Endodermal cell (in vitro differentiated cells): ENCODE measurements around the gene EPB41. TPM values are rescaled to one million over a fixed set of nuclear protein-coding genes. Genes with fewer than 3 reads are reported as not detected.

Experiments used
- DNase-seq: peaks from one replicate; pipeline ENCODE4 v3.0.0-alpha.2; 2017
- H3K27ac ChIP-seq: 2 replicates; pipeline ENCODE4 v1.5.1; 2013; ENCODE audit warnings: mild to moderate bottlenecking, low read depth, low read length, moderate library complexity
- H3K27me3 ChIP-seq: 2 replicates; pipeline ENCODE4 v1.6.1; 2013; ENCODE audit warnings: mild to moderate bottlenecking, low read length, moderate library complexity; ENCODE audit not compliant: insufficient read depth, control insufficient read depth, poor library complexity, severe bottlenecking
- H3K36me3 ChIP-seq: 2 replicates; pipeline ENCODE4 v1.7.0; 2013; ENCODE audit warnings: mild to moderate bottlenecking, low read length, moderate library complexity; ENCODE audit not compliant: control insufficient read depth, insufficient read depth
- H3K4me1 ChIP-seq: one replicate; pipeline ENCODE4 v1.7.0; 2013; ENCODE audit warnings: low read length; ENCODE audit not compliant: control insufficient read depth, insufficient read depth
- H3K4me3 ChIP-seq: 2 replicates; pipeline ENCODE4 v1.5.1; 2013; ENCODE audit warnings: mild to moderate bottlenecking, low read length, moderate library complexity
- H3K9ac ChIP-seq: 2 replicates; pipeline ENCODE4 v1.6.1; 2013; ENCODE audit warnings: mild to moderate bottlenecking, low read length, moderate library complexity; ENCODE audit not compliant: poor library complexity, severe bottlenecking; ENCODE audit errors: extremely low read depth
- H3K9me3 ChIP-seq: 2 replicates; pipeline ENCODE4 v1.6.1; 2013; ENCODE audit warnings: mild to moderate bottlenecking, low read length, moderate library complexity; ENCODE audit not compliant: control insufficient read depth
- H3K27ac Mint-ChIP-seq: 2 replicates; pipeline ENCODE4 v1.8.0; 2020; ENCODE audit warnings: mixed read lengths
- H3K27me3 Mint-ChIP-seq: 2 replicates; pipeline ENCODE4 v1.8.0; 2021; ENCODE audit warnings: mild to moderate bottlenecking, mixed read lengths; ENCODE audit not compliant: insufficient read depth
- H3K36me3 Mint-ChIP-seq: 2 replicates; pipeline ENCODE4 v1.8.0; 2020; ENCODE audit warnings: low read depth, mixed read lengths
- H3K4me1 Mint-ChIP-seq: 2 replicates; pipeline ENCODE4 v1.8.0; 2020; ENCODE audit warnings: mixed read lengths
- H3K4me3 Mint-ChIP-seq: 2 replicates; pipeline ENCODE4 v1.8.0; 2020; ENCODE audit warnings: mild to moderate bottlenecking, moderate library complexity, mixed read lengths
- H3K9me3 Mint-ChIP-seq: 2 replicates; pipeline ENCODE4 v1.8.0; 2020; ENCODE audit warnings: mild to moderate bottlenecking, mixed read lengths
- WGBS, 2 experiments: methylation state at CpG; one replicate each; pipeline versions ENCODE4 v1.1.5 to v1.1.7; 2013; ENCODE audit warnings: missing lambda C conversion rate in 2 of 2, mixed read lengths in 1 of 2; ENCODE audit not compliant: insufficient coverage in 1 of 2, insufficient read length in 1 of 2; 5-methylcytosine and 5-hydroxymethylcytosine counted together
- total RNA-seq, 2 donors: library from RNA; stranded (reverse); fragmentation: NEBNext Ultra II Directional in 1 of 2; extraction: Animal tissue kit (Norgen Biotek cat#: 25700) in 1 of 2; gene quantifications; 2 replicates in 1 of 2; 3 replicates in 1 of 2; pipeline ENCODE4 v1.2.1, GENCODE V29; 2021
- TF ChIP-seq, protein P1 (sequence below): fragments of 200-600 bp; sonication (generic); conservative IDR thresholded peaks from 2 replicates; pipeline ENCODE4 v1.5.0; 2021; ENCODE audit warnings: antibody characterized with exemption, mild to moderate bottlenecking

The EPB41 gene
- total RNA-seq, 2 donors from 2014 or later = 60.3 to 91.0 TPM

DNA sequence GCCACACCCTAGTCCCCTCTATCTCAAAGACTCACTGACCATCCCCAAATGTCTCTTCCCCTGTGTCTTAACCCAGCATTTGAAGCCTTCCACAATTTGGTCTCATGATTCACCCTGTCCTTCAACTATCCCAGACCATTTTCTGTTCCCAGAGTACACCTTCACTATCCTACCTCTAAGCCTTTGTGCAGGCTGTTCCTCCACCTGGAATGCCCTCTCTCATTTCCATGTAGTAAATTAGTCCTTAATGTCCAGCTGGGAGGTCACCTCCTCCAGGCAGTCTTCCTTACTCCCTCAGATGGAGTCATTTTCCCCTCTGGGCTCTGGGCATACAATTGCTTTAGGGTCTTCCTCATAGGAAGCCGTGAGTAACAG, 31.1 kb upstream of the EPB41 start:
- Mint-ChIP-seq H3K4me1 (peaks cover 29% of the 10 kb centered on the region), H3K4me3 (no peak overlapping the region), H3K36me3 (no peaks in the 10 kb centered on the region), H3K9me3 (no peaks in the 10 kb centered on the region), H3K27me3 (peaks cover 10% of the 10 kb centered on the region), H3K27ac (peak overlapping the region; percentile 67)
- Histone ChIP-seq H3K27ac (no peak overlapping the region), H3K27me3 (no peaks in the 10 kb centered on the region), H3K4me1 (peaks cover 11% of the 10 kb centered on the region), H3K36me3 (no peaks in the 10 kb centered on the region), H3K9ac (no peak overlapping the region), H3K9me3 (no peaks in the 10 kb centered on the region), H3K4me3 (no peak overlapping the region)
- WGBS, 2 experiments = 60% methylated on average over 1 of the region's 1 CpG; no CpG with 5 or more reads in 1 of the 2 experiments
- TF ChIP-seq, protein P1, sequence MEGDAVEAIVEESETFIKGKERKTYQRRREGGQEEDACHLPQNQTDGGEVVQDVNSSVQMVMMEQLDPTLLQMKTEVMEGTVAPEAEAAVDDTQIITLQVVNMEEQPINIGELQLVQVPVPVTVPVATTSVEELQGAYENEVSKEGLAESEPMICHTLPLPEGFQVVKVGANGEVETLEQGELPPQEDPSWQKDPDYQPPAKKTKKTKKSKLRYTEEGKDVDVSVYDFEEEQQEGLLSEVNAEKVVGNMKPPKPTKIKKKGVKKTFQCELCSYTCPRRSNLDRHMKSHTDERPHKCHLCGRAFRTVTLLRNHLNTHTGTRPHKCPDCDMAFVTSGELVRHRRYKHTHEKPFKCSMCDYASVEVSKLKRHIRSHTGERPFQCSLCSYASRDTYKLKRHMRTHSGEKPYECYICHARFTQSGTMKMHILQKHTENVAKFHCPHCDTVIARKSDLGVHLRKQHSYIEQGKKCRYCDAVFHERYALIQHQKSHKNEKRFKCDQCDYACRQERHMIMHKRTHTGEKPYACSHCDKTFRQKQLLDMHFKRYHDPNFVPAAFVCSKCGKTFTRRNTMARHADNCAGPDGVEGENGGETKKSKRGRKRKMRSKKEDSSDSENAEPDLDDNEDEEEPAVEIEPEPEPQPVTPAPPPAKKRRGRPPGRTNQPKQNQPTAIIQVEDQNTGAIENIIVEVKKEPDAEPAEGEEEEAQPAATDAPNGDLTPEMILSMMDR = no peak
- no peak for DNase-seq

DNA sequence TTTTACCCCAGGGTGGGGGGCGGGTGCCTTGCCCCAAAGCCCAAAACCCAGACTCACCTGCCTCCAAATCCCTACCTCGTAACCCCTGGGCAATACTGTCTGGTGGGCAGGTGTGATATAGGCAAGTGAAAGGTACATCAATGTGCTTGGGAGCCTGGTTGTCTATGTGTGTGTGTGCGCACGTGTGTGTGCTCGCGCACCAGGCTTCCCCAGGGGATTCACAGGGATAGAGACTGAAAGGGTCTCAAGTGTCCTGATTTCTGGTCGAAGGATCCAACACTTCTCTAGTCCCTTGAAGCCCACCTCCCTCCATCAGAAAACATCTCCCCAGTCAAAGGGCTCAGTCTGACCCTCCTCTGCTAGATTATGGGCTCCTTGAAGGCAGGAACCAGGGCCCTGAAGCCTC, 28.9 kb upstream of the EPB41 start:
- H3K4me1 Mint-ChIP-seq = peaks cover 31% of the 10 kb centered on the region
- no peak overlapping the region for H3K9ac ChIP-seq
- no peak overlapping the region for H3K27ac ChIP-seq

DNA sequence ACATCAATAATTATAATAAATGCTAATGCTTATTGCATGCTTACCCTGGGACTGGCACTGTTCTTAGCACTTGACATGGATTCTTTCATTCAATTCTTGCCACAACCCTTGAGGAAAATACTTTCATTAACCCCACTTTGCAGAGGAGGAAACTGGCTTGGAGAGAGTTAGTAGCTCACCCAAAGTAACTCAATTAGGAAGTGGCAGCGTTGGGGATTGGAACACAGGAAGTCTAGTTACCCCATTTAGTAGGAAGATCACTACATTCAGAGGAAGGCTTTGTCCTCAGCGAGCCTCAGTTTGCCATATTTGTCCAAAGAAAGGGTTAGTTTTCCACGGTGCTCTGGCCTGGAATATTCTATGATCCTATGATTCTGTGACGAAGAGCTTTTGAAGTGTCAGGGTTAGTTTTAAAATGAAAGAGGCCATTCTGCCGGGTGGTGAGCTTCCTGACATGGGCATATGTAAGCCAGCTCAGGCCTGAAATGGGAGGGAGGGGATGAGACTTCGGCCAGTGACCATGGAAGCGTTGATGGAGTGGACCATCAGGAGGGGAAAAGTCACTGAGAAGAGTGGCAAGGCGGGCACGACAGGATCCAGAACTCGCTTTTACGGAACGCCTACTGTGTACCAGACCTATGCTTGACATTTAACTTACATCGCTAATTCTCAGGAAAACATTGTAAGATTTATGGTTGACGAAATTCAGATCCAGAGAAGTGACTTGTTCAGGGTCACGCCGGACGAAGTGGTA, 28.2 kb upstream of the EPB41 start:
- peak overlapping the region; percentile 83 for H3K4me3 ChIP-seq
- H3K4me1 ChIP-seq = peaks cover 11% of the 10 kb centered on the region
- peak; percentile 52 for DNase-seq
- no peaks in the 10 kb centered on the region for H3K27me3 ChIP-seq
- peaks cover 31% of the 10 kb centered on the region for H3K4me1 Mint-ChIP-seq
- no peak overlapping the region for H3K27ac ChIP-seq
- H3K27me3 Mint-ChIP-seq = peaks cover 20% of the 10 kb centered on the region
- TF ChIP-seq, protein P1 = no peak
- no peaks in the 10 kb centered on the region for H3K9me3 ChIP-seq
- H3K27ac Mint-ChIP-seq = peak overlapping the region; percentile 83
- no peaks in the 10 kb centered on the region for H3K9me3 Mint-ChIP-seq
- no peak overlapping the region for H3K9ac ChIP-seq
- H3K36me3 Mint-ChIP-seq = no peaks in the 10 kb centered on the region
- H3K36me3 ChIP-seq = no peaks in the 10 kb centered on the region
- 66 to 79% methylated on average over 14 to 17 of the region's 17 CpGs for WGBS, 2 experiments
- peak overlapping the region; percentile 72 for H3K4me3 Mint-ChIP-seq

More for the DNA sequence above, 28.9 kb upstream of the EPB41 start:
- Mint-ChIP-seq H3K9me3 (no peaks in the 10 kb centered on the region), H3K36me3 (no peaks in the 10 kb centered on the region), H3K27ac (peak overlapping the region; percentile 35), H3K27me3 (peaks cover 20% of the 10 kb centered on the region), H3K4me3 (no peak overlapping the region)
- H3K4me3 ChIP-seq = no peak overlapping the region
- H3K4me1 ChIP-seq = peaks cover 11% of the 10 kb centered on the region
- H3K27me3 ChIP-seq = no peaks in the 10 kb centered on the region
- peak; percentile 54 for DNase-seq
- no peaks in the 10 kb centered on the region for H3K9me3 ChIP-seq
- whole genome bisulfite sequencing, 2 experiments = 85 to 87% methylated on average over 5 to 7 of the region's 7 CpGs
- H3K36me3 ChIP-seq = no peaks in the 10 kb centered on the region
- TF ChIP-seq, protein P1 = no peak
